ENCODE data around the gene SCARB1.

Gene SCARB1

DNA sequence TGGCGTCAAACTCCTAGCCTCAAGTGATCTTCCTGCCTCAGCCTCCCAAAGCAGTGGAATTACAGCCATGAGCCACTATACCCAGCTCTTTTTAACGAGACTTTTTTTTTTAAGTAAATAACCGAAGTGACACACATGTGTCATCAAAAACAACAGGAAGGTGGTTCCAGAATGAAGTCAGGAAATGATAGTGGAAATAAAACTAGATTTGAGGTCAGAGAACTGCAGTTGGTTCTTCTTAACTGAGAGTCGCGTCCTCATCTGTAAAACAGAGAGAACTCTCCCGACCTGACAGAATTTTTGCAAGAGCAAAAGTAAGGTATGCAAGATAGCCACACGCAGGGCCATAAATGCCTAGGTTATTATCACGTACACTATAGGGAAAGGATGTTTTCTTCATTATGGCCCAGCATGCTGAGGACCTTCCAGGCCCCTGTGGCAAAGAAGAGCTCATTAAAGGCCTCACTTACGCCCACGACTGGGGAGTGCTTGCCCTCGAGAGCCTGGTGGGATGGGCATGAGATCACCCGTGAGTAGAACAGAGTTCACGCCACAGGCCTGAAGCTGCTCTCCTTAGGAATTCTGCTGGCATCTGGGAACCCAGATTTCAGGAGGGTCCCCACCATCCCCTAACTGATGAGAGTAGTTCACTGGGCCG is 67.2 kb downstream of the SCARB1 start:
- DNase-seq (ENCODE audit: low spot score): no peak

DNA sequence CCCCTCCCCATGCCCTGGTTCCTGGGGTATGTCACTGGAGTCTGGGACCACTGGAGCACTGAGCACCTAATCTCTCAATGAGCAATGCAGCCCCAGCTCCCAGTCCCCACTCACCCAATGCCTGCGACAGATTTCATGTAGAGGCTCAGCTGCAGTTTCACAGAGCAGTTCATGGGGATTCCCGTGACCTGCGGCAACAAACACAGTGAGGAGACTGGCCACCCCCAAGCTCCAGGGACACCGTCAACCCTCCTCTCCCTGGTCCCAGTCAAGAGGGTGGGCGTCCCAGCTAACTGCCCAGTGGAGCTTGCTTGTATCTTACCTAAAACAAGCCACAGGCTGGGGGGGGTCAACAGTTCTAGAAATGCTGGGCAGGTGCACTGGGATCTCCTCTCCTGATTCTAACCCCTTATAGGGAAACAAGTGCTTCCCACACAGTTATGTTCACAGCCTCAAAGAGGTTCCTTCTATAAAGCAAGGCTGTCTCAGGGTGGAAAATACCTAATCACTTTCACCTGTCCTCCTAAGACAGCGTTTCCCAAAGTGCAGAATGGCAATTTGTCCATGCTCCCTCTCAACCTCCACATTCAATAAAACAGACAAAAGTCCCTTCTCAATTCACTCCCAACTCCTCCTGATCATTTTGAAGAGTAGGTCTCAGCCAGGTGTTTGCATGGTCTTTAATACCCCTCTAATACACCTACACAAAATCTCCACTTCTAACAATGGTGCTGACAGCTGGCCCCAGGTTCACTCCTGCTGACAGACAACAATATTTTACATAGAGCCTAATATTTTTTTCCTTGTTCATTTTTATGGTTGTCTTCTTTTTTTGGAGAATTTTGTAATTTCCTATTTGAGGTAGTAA is 68.3 kb downstream of the SCARB1 start:
- no peak for DNase-seq (ENCODE audit: low spot score)

GRCh38 chr12:124792961-124793441 is 70.7 kb downstream of the SCARB1 start:
- peak; percentile 79 for DNase-seq (ENCODE audit: low spot score)

DNA sequence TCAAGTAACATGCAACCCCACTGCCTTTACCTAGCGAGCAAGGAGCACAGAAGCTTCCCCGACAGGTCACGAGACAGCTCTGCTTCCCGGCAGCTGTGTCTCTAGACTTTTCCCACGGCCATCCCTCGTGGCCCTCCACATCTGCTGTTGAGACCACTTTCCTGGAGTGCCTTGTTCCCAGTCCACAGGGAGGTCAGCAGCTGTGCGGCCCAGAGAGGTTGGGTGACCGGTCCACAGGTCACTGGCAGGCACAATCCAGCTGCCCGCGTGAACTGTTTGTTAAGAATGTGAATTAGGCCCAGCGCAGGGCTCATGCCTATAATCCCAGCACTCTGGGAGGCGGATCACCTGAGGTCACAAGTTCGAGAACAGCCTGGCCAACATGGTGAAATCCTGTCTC is 71.5 kb downstream of the SCARB1 start:
- no peak for DNase-seq (ENCODE audit: low spot score)

DNA sequence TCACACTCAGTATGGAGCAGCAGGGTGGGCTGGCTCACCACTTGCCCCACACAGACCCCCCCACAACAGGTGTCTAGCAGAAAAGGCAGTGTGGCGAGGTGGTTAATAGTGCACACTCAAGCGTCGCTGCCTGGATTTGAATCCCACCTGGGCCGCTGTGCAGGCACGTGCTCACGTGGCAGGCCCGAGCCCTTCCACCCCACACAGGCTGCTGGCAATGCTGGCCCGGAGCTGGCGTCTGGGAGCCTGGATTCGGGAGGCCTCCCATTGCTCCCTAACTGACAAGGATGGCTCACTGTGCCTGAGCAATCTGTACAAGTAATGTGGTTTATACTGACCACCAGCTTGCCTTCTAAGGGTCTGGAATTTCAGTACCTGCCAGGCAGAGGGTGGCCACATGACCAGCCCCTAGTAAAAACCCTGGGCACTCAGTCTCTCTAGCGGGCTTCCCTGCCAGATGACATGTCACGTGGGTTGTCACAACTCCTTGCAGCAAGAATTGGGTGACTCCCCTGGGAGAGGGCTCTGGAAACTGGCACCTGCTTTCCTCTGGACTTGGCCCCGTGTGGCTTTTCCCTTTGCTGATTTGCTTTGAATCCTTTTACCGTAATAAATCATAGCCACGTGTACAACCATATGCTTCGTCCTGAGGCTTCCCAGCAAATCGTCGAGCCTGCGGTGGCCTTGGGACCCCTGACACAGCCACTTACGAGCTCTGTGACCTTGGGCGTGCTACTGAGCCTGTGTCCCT is 72.8 kb downstream of the SCARB1 start:
- no peak for DNase-seq (ENCODE audit: low spot score)

- DNase-seq (ENCODE audit: low spot score): no peak
Observed at GRCh38 chr12:124788936-124789555, 74.6 kb downstream of the SCARB1 start.

DNA sequence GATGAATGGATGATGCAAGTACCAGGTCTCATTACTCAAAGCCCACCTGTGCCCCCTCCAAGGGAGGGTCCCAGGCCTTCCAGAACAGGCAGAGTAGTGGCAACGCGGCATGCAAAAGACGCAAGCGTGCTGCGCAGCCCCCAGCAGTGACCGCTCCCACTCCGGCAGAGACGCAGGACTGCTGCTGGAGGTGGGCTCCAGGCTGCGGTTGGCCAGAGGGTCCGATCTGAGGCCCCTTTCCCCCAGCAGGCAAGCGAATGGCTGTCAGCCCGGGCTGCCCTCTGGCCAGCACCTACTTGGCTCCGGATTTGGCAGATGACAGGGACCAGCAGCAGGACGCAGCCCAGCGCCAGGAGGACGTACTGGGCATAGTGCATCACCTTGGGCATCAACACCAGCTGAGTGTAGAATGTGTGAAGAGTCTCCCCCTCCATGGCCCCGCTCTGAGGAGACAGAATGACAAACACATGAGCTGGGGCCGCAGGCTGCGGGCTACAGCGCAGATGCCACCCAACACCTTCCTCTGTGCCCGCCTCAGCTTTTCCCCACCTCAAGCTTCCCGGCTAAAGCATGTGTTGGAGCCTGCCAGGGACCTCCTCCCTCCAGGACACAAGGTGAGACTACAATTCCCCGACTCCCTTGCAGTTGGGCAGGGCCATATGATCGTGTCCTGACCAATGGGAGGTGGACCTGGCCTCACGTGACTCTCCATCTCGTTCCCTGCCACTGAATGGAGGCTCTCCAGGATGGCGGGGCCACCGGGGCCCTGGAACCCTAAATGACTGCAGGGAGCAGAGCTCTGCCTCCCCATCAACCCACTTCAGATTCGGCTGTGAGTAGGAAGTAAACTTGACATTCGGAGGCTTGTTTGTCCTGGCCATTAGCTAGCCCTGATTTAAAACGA is 77.4 kb downstream of the SCARB1 start:
- peak; percentile 83 for DNase-seq (ENCODE audit: low spot score)

DNA sequence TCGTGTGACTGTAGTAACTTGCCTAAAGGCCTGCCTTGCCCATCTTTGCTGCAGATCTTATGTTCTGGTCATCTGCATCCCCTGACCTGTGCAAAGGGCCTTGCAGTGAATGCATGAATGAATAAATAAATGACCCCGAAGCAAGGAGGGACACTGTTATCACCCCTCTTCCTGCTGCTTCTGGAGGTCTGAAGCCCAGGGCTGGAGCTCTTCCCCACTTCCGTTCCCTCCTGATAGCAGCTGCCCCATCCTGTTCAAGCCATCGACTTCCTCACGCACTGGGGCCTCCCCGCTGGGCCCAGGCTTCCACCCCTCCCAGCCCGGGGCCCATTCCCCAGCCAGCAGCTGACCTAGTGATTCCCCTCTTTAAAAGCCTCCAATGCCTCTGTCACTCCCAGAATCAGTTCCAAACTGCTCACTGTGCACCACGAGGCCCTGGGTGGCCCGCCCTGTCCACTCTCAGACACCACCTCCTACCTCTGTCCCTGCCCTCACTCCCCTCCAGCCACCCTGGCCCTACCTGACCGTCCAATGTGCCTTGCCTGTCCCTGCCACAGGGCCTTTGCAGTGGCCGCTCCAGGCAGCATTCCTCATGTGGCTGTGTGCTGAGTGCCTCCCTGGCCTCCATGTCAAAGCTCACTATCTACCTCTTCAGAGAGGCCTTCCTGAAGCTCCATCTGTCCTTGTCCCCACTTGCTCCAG is 78.6 kb downstream of the SCARB1 start:
- DNase-seq (ENCODE audit: low spot score): no peak

DNA sequence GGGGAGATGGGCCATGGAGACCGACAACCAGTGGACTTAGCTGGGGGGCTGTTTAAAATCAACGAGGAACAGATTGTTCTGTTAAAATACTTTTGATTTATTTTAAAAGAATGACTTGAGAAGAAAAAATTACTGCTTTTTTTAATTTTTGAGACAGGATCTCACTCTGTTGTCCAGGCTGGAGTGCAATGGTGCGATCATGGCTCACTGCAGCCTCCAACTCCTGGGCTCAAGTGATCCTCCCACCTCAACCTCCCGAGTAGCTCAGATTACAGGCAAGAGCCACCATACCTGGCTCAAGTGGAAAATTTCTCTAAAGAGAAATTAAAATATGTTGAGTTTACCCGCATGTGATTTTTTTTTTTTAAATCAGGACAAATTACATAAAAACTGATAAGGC is 80.6 kb downstream of the SCARB1 start:
- DNase-seq (ENCODE audit: low spot score): no peak

DNA sequence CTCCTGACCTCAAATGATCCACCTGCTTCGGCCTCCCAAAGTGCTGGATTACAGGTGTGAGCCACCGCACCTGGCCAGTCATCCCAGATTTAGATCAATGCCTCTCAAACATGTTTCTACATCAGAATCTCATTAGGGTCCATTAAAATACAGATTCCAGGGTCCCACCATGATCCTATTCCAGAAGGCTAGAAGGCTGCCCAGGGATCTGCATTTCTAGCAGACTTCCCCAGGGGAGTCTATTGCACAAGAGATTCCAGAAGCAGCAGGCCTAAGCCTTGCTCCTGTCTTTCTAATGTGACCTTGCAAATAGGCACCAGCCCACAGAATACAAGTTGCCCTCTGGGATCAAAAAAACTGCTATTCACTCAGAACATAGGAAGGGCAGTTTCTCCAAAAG is 81.5 kb downstream of the SCARB1 start:
- DNase-seq (ENCODE audit: low spot score): no peak

DNA sequence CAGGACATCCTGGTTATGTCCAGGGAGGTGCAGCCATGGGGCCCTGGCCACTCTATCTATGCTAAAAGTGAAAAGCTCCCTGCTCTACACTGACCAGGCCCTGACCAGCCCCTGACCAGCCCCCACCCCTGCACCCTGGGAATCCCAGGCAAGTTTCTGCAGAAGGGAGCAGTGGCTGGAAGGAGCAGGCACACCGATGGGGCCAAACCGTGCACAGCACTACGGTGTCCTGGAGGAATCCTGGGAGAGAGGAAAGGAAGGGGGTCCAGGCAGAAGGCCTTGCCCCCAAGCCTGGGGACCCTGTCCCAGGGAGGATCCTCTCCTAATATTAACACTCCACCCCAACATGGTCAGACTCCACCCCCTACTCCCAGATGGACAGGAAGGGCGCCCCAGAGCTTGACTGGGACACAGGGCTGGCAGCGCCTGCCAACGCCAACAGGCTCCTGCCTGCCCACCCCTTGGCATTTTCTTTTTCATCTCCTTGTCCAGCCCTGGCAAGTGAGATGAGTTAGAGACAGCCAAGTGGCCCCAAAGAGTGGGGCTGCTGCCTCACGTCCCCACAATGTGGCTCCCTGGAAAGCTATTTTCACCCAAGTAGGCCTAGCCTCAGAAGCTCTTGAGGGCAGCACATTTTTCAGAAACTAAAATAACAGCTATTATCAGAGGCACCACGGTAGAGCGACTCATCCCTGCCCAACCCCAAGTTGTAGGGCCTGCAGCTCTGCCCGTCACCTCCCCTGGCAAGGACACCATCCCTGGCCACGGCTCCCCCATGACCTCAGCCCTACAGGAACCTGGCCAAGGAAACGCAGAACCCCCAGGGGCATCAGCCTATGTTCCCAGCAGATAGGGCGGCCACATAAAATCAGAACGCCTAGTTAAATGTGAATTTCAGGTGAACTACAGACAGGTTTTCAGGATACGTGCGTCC is 82.6 kb downstream of the SCARB1 start:
- DNase-seq (ENCODE audit: low spot score): no peak

DNA sequence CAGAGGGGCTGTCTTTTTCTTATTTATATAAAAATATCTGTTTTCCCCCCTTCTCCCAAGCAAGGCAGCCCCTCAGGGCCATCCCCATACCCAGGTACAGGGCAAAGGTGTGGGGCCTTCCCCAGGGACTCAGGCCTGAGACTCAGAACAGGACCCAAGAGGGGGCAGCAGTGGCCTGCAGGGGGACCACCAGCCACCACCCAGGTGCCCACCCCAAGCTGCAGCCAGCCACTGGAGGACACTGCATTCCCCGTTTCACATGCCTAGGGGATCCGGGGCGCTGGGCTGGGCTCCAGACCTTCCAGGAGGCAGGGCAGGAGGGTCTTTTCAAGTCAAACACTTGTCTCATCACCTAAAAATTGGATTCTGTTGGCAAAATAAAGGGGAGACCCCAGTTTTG is 83.3 kb downstream of the SCARB1 start:
- DNase-seq (ENCODE audit: low spot score): no peak

- DNase-seq (ENCODE audit: low spot score): no peak
Observed at GRCh38 chr12:124779161-124780141, 84.2 kb downstream of the SCARB1 start.

- DNase-seq (ENCODE audit: low spot score): peak; percentile 42
Observed at GRCh38 chr12:124778411-124778810, 85.3 kb downstream of the SCARB1 start.

GRCh38 chr12:124777399-124778372 is 86.0 kb downstream of the SCARB1 start:
- DNase-seq (ENCODE audit: low spot score): no peak

DNA sequence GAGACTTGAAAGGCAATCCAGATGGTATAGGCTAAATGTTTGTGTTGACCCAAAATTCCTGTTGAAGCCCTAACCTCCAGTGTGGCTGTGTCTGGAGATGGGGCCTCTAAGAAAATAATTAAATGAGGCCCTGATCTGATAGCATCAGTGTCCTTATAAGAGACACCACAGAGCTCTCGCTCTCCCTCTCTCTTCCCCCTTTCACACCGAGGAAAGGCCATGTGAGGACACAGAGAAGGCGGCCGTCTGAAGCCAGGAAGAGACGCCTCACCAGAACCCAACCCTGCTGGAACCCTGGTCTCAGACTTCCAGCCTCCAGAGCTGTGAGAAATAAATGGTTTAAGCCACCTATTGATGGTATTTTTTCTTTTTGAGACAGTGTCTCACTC is 87.5 kb downstream of the SCARB1 start:
- no peak for DNase-seq (ENCODE audit: low spot score)
